Measurements from ENCODE around the gene SLC51A. TPM values are rescaled to one million over a fixed set of nuclear protein-coding genes. Genes with fewer than 3 reads are reported as not detected.

SLC51A gene
- total RNA-seq, 4 donors from 2014 or later = not detected

DNA sequence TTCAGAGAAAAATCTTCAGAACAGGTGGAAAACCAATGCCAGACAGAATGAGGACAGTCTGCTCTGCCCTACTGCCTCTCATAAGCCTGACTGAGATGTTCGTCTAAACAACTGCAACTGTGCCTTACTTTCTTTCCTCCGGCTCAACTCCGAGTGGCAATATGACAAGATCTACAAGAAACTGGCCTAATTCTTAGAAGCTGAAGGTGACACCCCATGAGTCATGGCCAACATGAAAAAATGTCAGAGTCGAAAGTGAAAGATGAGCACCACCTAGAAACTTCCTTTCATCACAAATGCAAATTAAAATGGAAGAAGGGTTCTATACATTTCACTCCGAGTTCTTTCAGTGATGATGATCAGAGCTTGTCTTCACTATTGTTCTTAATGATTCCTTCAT lies 58.3 kb downstream of the SLC51A start:
- H3K9me3 ChIP-seq = no peaks in the 10 kb centered on the region
- TF ChIP-seq POLR2A (IDR thresholded peaks at IDR 0.05) (no peak), EP300 (IDR thresholded peaks at IDR 0.05) (no peak), CTCF (IDR thresholded peaks at IDR 0.05) (no peak), POLR2AphosphoS5 (IDR thresholded peaks at IDR 0.05) (no peak)
- ATAC-seq = no peak
- no peak overlapping the region for H3K27ac ChIP-seq
- WGBS, 2 donors (ENCODE audit: low coverage in 1 of 2) = 80 to 96% methylated on average over 1 to 5 of the region's 5 CpGs
- H3K27me3 ChIP-seq = no peaks in the 10 kb centered on the region
- H3K36me3 ChIP-seq = peaks cover 0 to 27% of the 10 kb centered on the region in 2 donors
- H3K4me1 ChIP-seq = peaks cover 0 to 7% (median 2%) of the 10 kb centered on the region in 3 donors
- H3K4me3 ChIP-seq = no peak overlapping the region

- Histone ChIP-seq H3K4me1 (peaks cover 0 to 11% (median 2%) of the 10 kb centered on the region in 3 donors), H3K27me3 (no peaks in the 10 kb centered on the region), H3K27ac (no peak overlapping the region), H3K36me3 (peaks cover 0 to 22% of the 10 kb centered on the region in 2 donors), H3K9me3 (no peaks in the 10 kb centered on the region), H3K4me3 (no peak overlapping the region)
- no peak for TF ChIP-seq EP300 (IDR thresholded peaks at IDR 0.05)
- no peak for TF ChIP-seq CTCF (IDR thresholded peaks at IDR 0.05)
- no peak for TF ChIP-seq POLR2A (IDR thresholded peaks at IDR 0.05)
- no peak for TF ChIP-seq POLR2AphosphoS5 (IDR thresholded peaks at IDR 0.05)
- no peak for ATAC-seq
- WGBS, 2 donors (ENCODE audit: low coverage in 1 of 2) = 83 to 86% methylated on average over 1 to 5 of the region's 5 CpGs
Measured at GRCh38 chr3:196275126-196275525, 58.8 kb downstream of the SLC51A start.

DNA sequence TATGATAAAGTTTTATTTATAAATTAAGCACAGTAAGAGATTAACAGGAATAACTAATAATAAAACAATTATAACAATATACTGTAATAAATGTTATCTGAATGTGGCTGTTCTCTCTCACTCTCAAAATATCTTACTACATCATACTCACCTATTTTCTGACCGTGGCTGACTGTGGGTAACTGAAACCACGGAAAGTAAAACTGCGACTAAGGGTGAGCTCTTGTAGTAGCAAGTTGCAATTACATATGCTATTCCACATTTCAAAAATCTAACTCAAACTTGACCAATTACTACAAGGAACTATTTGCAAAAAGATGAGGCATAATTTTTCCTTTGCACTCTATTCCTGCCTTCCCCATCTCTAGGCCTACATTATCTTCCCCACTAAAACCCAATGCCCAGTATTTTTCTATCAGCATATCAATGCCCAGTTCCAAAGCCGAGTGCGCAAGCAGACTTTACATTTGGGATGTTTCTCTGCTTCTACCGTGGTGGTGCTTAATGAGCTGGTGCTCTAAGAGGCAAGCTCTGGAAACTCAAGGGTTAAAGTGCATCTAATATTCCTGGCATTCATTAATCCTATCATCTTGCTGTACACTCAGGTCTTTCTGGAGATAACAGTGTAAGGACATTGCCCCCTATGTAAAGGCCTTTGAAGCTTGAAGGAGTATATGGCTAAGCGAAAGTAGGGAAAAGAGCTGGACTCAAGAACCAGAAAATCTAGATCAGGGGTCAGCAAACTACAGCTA lies 64.5 kb downstream of the SLC51A start:
- Histone ChIP-seq H3K4me1 (peaks cover 0 to 59% (median 16%) of the 10 kb centered on the region in 3 donors), H3K4me3 (no peak overlapping the region), H3K36me3 (no peaks in the 10 kb centered on the region), H3K9me3 (no peaks in the 10 kb centered on the region), H3K27me3 (no peaks in the 10 kb centered on the region), H3K27ac (no peak overlapping the region)
- WGBS, 2 donors (ENCODE audit: low coverage in 1 of 2) = 73 to 85% methylated on average over 4 to 7 of the region's 7 CpGs
- no peak for ATAC-seq
- no peak for TF ChIP-seq POLR2A (IDR thresholded peaks at IDR 0.05)
- TF ChIP-seq EP300 (IDR thresholded peaks at IDR 0.05) = no peak
- TF ChIP-seq POLR2AphosphoS5 (IDR thresholded peaks at IDR 0.05) = no peak
- TF ChIP-seq CTCF (IDR thresholded peaks at IDR 0.05) = no peak

GRCh38 chr3:196281962-196282361 lies 65.6 kb downstream of the SLC51A start:
- H3K4me1 ChIP-seq = peaks cover 0 to 70% (median 25%) of the 10 kb centered on the region in 3 donors
- no peak overlapping the region for H3K27ac ChIP-seq
- H3K4me3 ChIP-seq = no peak overlapping the region
- H3K9me3 ChIP-seq = no peaks in the 10 kb centered on the region
- no peak for TF ChIP-seq POLR2AphosphoS5 (IDR thresholded peaks at IDR 0.05)
- TF ChIP-seq POLR2A (IDR thresholded peaks at IDR 0.05) = no peak
- no peak for TF ChIP-seq EP300 (IDR thresholded peaks at IDR 0.05)
- no peak for TF ChIP-seq CTCF (IDR thresholded peaks at IDR 0.05)
- H3K27me3 ChIP-seq = no peaks in the 10 kb centered on the region
- no peak for ATAC-seq
- 71 to 77% methylated on average over 4 of the region's 4 CpGs for WGBS, 2 donors (ENCODE audit: low coverage in 1 of 2)
- no peaks in the 10 kb centered on the region for H3K36me3 ChIP-seq

Small RNAs within 50 kb of the gene (small RNA-seq; reads per million reads assigned to genes)
- 0 reads per million in 4 donors for gene RF00019

Other genes with a start within 250 kb of the SLC51A start
- 10 to 100 TPM; 60.1 to 81.1 (median 69.6) TPM for gene TFRC, start 134.4 kb upstream of the SLC51A start, total RNA-seq
- gene ZDHHC19, start 5.1 kb upstream of the SLC51A start, total RNA-seq = not detected
- gene PCYT1A, start 71.2 kb downstream of the SLC51A start, total RNA-seq = 10 to 100 TPM; 60.3 to 92.6 (median 81.0) TPM
- gene DYNLT2B, start 101.7 kb downstream of the SLC51A start, total RNA-seq = 10 to 100 TPM in 3 of 4 donors, 1 to 10 TPM in 1; 9.2 to 18.7 (median 10.8) TPM
- 1 to 10 TPM in 1 of 4 donors, under 1 TPM in 1, not detected in 2; 0.35 to 2.6 TPM for gene TM4SF19, start 121.9 kb downstream of the SLC51A start, total RNA-seq
- gene UBXN7, start 215.9 kb downstream of the SLC51A start, total RNA-seq = 10 to 100 TPM; 17.1 to 24.1 (median 22.0) TPM

All from gastroesophageal sphincter (tissue), 4 donors.